GM19193 (cell line): ENCODE results near the gene NPSR1.

Experiments used
- POLR2A ChIP-seq: IDR thresholded peaks from 4 replicates; pipeline ENCODE4 v1.6.1; 2011; ENCODE audit not compliant: insufficient read depth, insufficient read length; ENCODE audit errors: extremely low read depth

Gene NPSR1

GRCh38 chr7:34760271-34760670 lies 102.3 kb downstream of the NPSR1 start:
- TF ChIP-seq POLR2A: no peak

- no peak for TF ChIP-seq POLR2A
Measured at GRCh38 chr7:34761206-34761605, 103.2 kb downstream of the NPSR1 start.

GRCh38 chr7:34761627-34762026 lies 103.6 kb downstream of the NPSR1 start:
- no peak for TF ChIP-seq POLR2A

- TF ChIP-seq POLR2A: no peak
Measured at GRCh38 chr7:34762764-34763163, 104.7 kb downstream of the NPSR1 start.

- TF ChIP-seq POLR2A: no peak
Measured at GRCh38 chr7:34772296-34772938, 114.4 kb downstream of the NPSR1 start.

- TF ChIP-seq POLR2A: no peak
Measured at GRCh38 chr7:34776748-34777358, 118.8 kb downstream of the NPSR1 start.

- no peak for TF ChIP-seq POLR2A
Measured at GRCh38 chr7:34780546-34780945, 122.5 kb downstream of the NPSR1 start.

- TF ChIP-seq POLR2A: no peak
Measured at GRCh38 chr7:34787586-34787985, 129.6 kb downstream of the NPSR1 start.

GRCh38 chr7:34806831-34807230 lies 148.8 kb downstream of the NPSR1 start:
- TF ChIP-seq POLR2A: no peak

GRCh38 chr7:34807548-34808340 lies 149.7 kb downstream of the NPSR1 start:
- no peak for TF ChIP-seq POLR2A

- no peak for TF ChIP-seq POLR2A
Measured at GRCh38 chr7:34821932-34822558, 164.0 kb downstream of the NPSR1 start.

GRCh38 chr7:34823650-34824258 lies 165.7 kb downstream of the NPSR1 start:
- TF ChIP-seq POLR2A: no peak

- TF ChIP-seq POLR2A: no peak
Measured at GRCh38 chr7:34825221-34825620, 167.2 kb downstream of the NPSR1 start.

- no peak for TF ChIP-seq POLR2A
Measured at GRCh38 chr7:34830390-34830789, 172.4 kb downstream of the NPSR1 start.

GRCh38 chr7:34831436-34831835 lies 173.4 kb downstream of the NPSR1 start:
- TF ChIP-seq POLR2A: no peak

- TF ChIP-seq POLR2A: no peak
Measured at GRCh38 chr7:34832020-34832419, 174.0 kb downstream of the NPSR1 start.
